H9 (cell line): ENCODE results near the gene VPS26B. TPM values are rescaled to one million over a fixed set of nuclear protein-coding genes. Genes with fewer than 3 reads are reported as not detected.

Experiments used
- DNase-seq: peaks from one replicate; pipeline ENCODE4 v3.0.0-alpha.2; 2017
- H2AFZ ChIP-seq: one replicate; pipeline ENCODE4 v1.6.1; 2013; ENCODE audit warnings: mild to moderate bottlenecking, low read length, control low read depth, moderate library complexity
- H2AK5ac ChIP-seq: 2 replicates; pipeline ENCODE4 v1.6.1; 2013; ENCODE audit warnings: low read length, control low read depth, mixed read lengths; ENCODE audit not compliant: insufficient read length
- H2BK120ac ChIP-seq: one replicate; pipeline ENCODE4 v1.6.1; 2013; ENCODE audit warnings: low read depth, mild to moderate bottlenecking, low read length, control low read depth, inconsistent platforms; ENCODE audit not compliant: poor library complexity, severe bottlenecking
- H2BK12ac ChIP-seq: 2 replicates; pipeline ENCODE4 v1.6.1; 2013; ENCODE audit warnings: low read length, control low read depth, mixed read lengths, low read depth; ENCODE audit not compliant: insufficient read length
- H2BK15ac ChIP-seq: 2 replicates; pipeline ENCODE4 v1.6.1; 2013; ENCODE audit warnings: low read depth, low read length, control low read depth
- H2BK20ac ChIP-seq: one replicate; pipeline ENCODE4 v1.6.1; 2013; ENCODE audit warnings: low read depth, mild to moderate bottlenecking, low read length, control low read depth, inconsistent platforms; ENCODE audit not compliant: poor library complexity, severe bottlenecking
- H2BK5ac ChIP-seq: 2 replicates; pipeline ENCODE4 v1.6.1; 2013; ENCODE audit warnings: low read length, control low read depth, mixed read lengths; ENCODE audit not compliant: insufficient read length
- H3K14ac ChIP-seq: 2 replicates; pipeline ENCODE4 v1.6.1; 2013; ENCODE audit warnings: low read length, control low read depth; ENCODE audit not compliant: insufficient read depth
- H3K18ac ChIP-seq: 2 replicates; pipeline ENCODE4 v1.6.1; 2013; ENCODE audit warnings: low read depth, mild to moderate bottlenecking, mixed read lengths, low read length, control low read depth; ENCODE audit not compliant: insufficient read length
- H3K23ac ChIP-seq: 2 replicates; pipeline ENCODE4 v1.6.1; 2013; ENCODE audit warnings: low read length, control low read depth, mixed read lengths, low read depth; ENCODE audit not compliant: insufficient read length
- H3K23me2 ChIP-seq: 2 replicates; pipeline ENCODE4 v1.6.1; 2013; ENCODE audit warnings: low read depth, mild to moderate bottlenecking, mixed read lengths, low read length, control low read depth; ENCODE audit not compliant: insufficient read length, poor library complexity, severe bottlenecking
- H3K27ac ChIP-seq: 2 replicates; pipeline ENCODE4 v1.5.1; 2013; ENCODE audit warnings: low read length, control low read depth, mixed read lengths, low read depth; ENCODE audit not compliant: insufficient read length
- H3K27me3 ChIP-seq: 2 replicates; pipeline ENCODE4 v1.6.1; 2013; ENCODE audit warnings: low read length, control low read depth, inconsistent platforms; ENCODE audit not compliant: insufficient read depth
- H3K4ac ChIP-seq: 2 replicates; pipeline ENCODE4 v1.6.1; 2013; ENCODE audit warnings: low read depth, mild to moderate bottlenecking, control low read depth, inconsistent platforms, low read length, moderate library complexity
- H3K4me1 ChIP-seq: 2 replicates; pipeline ENCODE4 v1.6.1; 2013; ENCODE audit warnings: low read length, control low read depth, inconsistent platforms; ENCODE audit not compliant: insufficient read depth
- H3K4me2 ChIP-seq: 2 replicates; pipeline ENCODE4 v1.6.1; 2013; ENCODE audit warnings: low read length, control low read depth, mixed read lengths; ENCODE audit not compliant: insufficient read length, insufficient read depth
- H3K56ac ChIP-seq: 2 replicates; pipeline ENCODE4 v1.6.1; 2013; ENCODE audit warnings: low read depth, mild to moderate bottlenecking, mixed read lengths, low read length, control low read depth; ENCODE audit not compliant: insufficient read length
- H3K79me1 ChIP-seq: 2 replicates; pipeline ENCODE4 v1.6.1; 2013; ENCODE audit warnings: low read depth, mild to moderate bottlenecking, moderate library complexity, low read length, control low read depth, inconsistent platforms; ENCODE audit not compliant: insufficient read depth, poor library complexity, severe bottlenecking
- H3K79me2 ChIP-seq: 2 replicates; pipeline ENCODE4 v1.6.1; 2013; ENCODE audit warnings: low read length, control low read depth, inconsistent platforms; ENCODE audit not compliant: insufficient read depth
- H3K9ac ChIP-seq: 2 replicates; pipeline ENCODE4 v1.6.1; 2013; ENCODE audit warnings: low read length, control low read depth, mixed read lengths; ENCODE audit not compliant: insufficient read length; ENCODE audit errors: extremely low read depth
- H3K9me3 ChIP-seq: one replicate; pipeline ENCODE4 v1.6.1; 2013; ENCODE audit warnings: low read depth, low read length, inconsistent platforms; ENCODE audit not compliant: control insufficient read depth
- H3T11ph ChIP-seq: one replicate; pipeline ENCODE4 v1.6.1; 2013; ENCODE audit warnings: mild to moderate bottlenecking, low read length, control low read depth, inconsistent platforms
- H4K20me1 ChIP-seq: one replicate; pipeline ENCODE4 v1.6.1; 2013; ENCODE audit not compliant: control insufficient read depth, insufficient read length, insufficient read depth
- H4K5ac ChIP-seq: 2 replicates; pipeline ENCODE4 v1.6.1; 2013; ENCODE audit warnings: low read depth, mild to moderate bottlenecking, mixed read lengths, low read length, control low read depth; ENCODE audit not compliant: insufficient read length
- H4K8ac ChIP-seq: replicated peaks from 2 replicates; pipeline ENCODE4 v1.6.1; 2013; ENCODE audit warnings: low read length, control low read depth, mixed read lengths, low read depth; ENCODE audit not compliant: insufficient read length
- H4K91ac ChIP-seq: 2 replicates; pipeline ENCODE4 v1.6.1; 2013; ENCODE audit warnings: low read depth, mild to moderate bottlenecking, moderate library complexity, mixed read lengths, low read length, control low read depth; ENCODE audit not compliant: insufficient read length
- H3K27ac Mint-ChIP-seq, 3 experiments: 2 replicates in 2 of 3; 3 replicates in 1 of 3; pipeline ENCODE4 v1.8.0; 2020 to 2021; ENCODE audit warnings: mixed read lengths in 3 of 3, mild to moderate bottlenecking in 1 of 3, moderate library complexity in 1 of 3
- H3K27me3 Mint-ChIP-seq: 2 replicates; pipeline ENCODE4 v1.8.0; 2021; ENCODE audit warnings: low read depth, mild to moderate bottlenecking, moderate library complexity, mixed read lengths
- H3K36me3 Mint-ChIP-seq, 3 experiments: 2 replicates in 2 of 3; 3 replicates in 1 of 3; pipeline ENCODE4 v1.8.0; 2020 to 2021; ENCODE audit warnings: low read depth in 3 of 3, mixed read lengths in 3 of 3; ENCODE audit not compliant: insufficient read depth in 1 of 3
- H3K4me1 Mint-ChIP-seq, 2 experiments: 2 replicates each; pipeline ENCODE4 v1.8.0; 2020; ENCODE audit warnings: mixed read lengths in 2 of 2
- H3K4me3 Mint-ChIP-seq, 2 experiments: 2 replicates in 1 of 2; 3 replicates in 1 of 2; pipeline ENCODE4 v1.8.0; 2020 to 2021; ENCODE audit warnings: mild to moderate bottlenecking in 2 of 2, mixed read lengths in 2 of 2, moderate library complexity in 1 of 2
- H3K9me3 Mint-ChIP-seq, 2 experiments: 2 replicates in 1 of 2; 3 replicates in 1 of 2; pipeline ENCODE4 v1.8.0; 2020; ENCODE audit warnings: mild to moderate bottlenecking in 2 of 2, mixed read lengths in 2 of 2, moderate library complexity in 1 of 2
- CTCF ChIP-seq: fragments of 200-600 bp; sonication (generic); conservative IDR thresholded peaks from 3 replicates; pipeline ENCODE4 v1.8.0; 2021; ENCODE audit warnings: antibody characterized with exemption, mild to moderate bottlenecking
- WGBS: extraction: QIAGEN DNeasy Blood & Tissue Kit; methylation state at CpG from one replicate; pipeline ENCODE4 v1.1.7; 2013; ENCODE audit warnings: missing lambda C conversion rate, low lambda C conversion rate, mixed read lengths; ENCODE audit not compliant: insufficient read length; ENCODE audit errors: extremely low coverage; 5-methylcytosine and 5-hydroxymethylcytosine counted together
- total RNA-seq: library from RNA; stranded (reverse); gene quantifications from 2 replicates; pipeline ENCODE4 v1.2.1, GENCODE V29; 2021

The VPS26B gene
- total RNA-seq, 1 experiment from 2014 or later, result 27.5 TPM

DNA sequence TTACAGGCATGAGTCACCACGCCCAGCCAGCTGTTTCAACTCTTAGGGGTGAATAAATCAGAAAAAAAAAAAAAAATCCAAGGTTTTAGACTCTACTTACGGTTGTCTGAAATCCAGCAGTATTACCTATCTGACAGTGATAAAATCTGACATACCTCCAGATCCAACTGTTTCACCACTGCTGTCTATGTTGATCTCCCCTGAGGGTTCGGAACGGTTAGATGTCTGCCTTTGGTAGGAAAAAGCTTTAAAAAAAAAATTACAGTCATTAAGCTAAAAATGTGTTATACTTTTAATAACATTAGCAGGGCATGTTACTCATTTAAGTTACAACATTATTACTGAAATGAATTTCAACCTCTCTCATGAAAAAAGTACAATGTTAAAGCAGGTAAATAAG lies 21.8 kb upstream of the VPS26B start:
- H3K9ac ChIP-seq, result no peak overlapping the region
- H4K5ac ChIP-seq, result no peak overlapping the region
- H2AFZ ChIP-seq, result no peak overlapping the region
- H3K18ac ChIP-seq, result no peak overlapping the region
- no peaks in the 10 kb centered on the region for H3K79me2 ChIP-seq
- Mint-ChIP-seq H3K27ac (no peak overlapping the region), H3K9me3 (no peaks in the 10 kb centered on the region), H3K36me3 (peaks cover 37 to 88% (median 76%) of the 10 kb centered on the region in 3 experiments; a peak in 6 of 7 replicates), H3K4me3 (no peak overlapping the region), H3K27me3 (no peaks in the 10 kb centered on the region), H3K4me1 (peaks cover 5 to 6% of the 10 kb centered on the region in 2 experiments)
- H4K8ac ChIP-seq, result no peak overlapping the region
- no peak overlapping the region for H2BK20ac ChIP-seq
- H2BK5ac ChIP-seq, result no peak overlapping the region
- no peak overlapping the region for H3K56ac ChIP-seq
- H2AK5ac ChIP-seq, result no peak overlapping the region
- H2BK15ac ChIP-seq, result no peak overlapping the region
- no peak overlapping the region for H3K27ac ChIP-seq
- no peak overlapping the region for H4K91ac ChIP-seq
- no peaks in the 10 kb centered on the region for H3K4me1 ChIP-seq
- H2BK120ac ChIP-seq, result no peak overlapping the region
- TF ChIP-seq CTCF, result no peak
- H3K23ac ChIP-seq, result no peak overlapping the region
- no peak overlapping the region for H2BK12ac ChIP-seq
- no peak overlapping the region for H3K4me2 ChIP-seq
- H4K20me1 ChIP-seq, result no peaks in the 10 kb centered on the region
- H3K79me1 ChIP-seq, result no peaks in the 10 kb centered on the region
- no peak for DNase-seq
- WGBS, result no CpG with 5 or more reads among the region's 4 CpGs
- no peaks in the 10 kb centered on the region for H3K23me2 ChIP-seq
- H3K9me3 ChIP-seq, result no peaks in the 10 kb centered on the region
- no peak overlapping the region for H3K14ac ChIP-seq
- no peak overlapping the region for H3K4ac ChIP-seq
- no peaks in the 10 kb centered on the region for H3K27me3 ChIP-seq
- no peak overlapping the region for H3T11ph ChIP-seq
